Fibroblast of lung (primary cell): ENCODE results near the gene TNRC18.

Experiments used
- EZH2 ChIP-seq: IDR thresholded peaks from 2 replicates; pipeline ENCODE4 v1.5.1; 2012; ENCODE audit warnings: low read length, control low read depth, mild to moderate bottlenecking; ENCODE audit errors: missing control alignments
- TF ChIP-seq, protein P1 (sequence below), 2 donors: IDR thresholded peaks in 1 of 2; conservative IDR thresholded peaks in 1 of 2; 1 replicate in 1 of 2; 2 replicates in 1 of 2; pipeline ENCODE4 v1.5.1; 2011 to 2012; ENCODE audit warnings: low read length in 2 of 2, control low read depth in 1 of 2, inconsistent platforms in 1 of 2, low read depth in 1 of 2, mild to moderate bottlenecking in 1 of 2

DNA sequence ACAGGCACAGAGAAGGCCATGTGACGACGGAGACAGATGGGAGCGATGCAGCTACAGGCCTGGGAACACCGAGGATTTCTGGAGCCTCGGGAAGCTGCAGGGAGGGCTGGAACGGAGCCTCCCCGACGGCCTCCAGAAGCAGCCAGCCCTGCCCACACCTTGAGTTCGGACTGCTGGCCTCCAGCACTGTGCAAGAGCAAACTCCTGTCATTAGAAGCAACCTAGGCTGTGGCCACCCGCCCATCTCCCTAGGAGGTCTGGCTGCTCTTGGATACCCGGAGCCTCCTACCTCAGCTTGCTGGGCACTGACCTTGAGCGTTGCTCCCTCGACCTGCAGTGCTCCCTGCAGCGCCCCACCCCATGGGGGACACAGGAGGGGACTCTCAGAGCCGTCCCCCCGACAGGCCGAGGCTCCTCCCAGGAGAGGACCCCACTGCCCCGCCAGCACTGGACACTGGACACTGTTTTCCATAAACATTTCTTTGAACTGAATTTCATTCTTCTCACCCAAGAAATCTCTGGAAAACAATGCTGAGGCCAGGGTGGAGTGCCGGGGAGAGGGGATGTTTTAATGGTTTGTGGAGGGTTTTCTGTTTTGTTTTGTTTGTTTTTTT, 22.5 kb upstream of the TNRC18 start:
- TF ChIP-seq EZH2: no peak
- TF ChIP-seq, protein P1, sequence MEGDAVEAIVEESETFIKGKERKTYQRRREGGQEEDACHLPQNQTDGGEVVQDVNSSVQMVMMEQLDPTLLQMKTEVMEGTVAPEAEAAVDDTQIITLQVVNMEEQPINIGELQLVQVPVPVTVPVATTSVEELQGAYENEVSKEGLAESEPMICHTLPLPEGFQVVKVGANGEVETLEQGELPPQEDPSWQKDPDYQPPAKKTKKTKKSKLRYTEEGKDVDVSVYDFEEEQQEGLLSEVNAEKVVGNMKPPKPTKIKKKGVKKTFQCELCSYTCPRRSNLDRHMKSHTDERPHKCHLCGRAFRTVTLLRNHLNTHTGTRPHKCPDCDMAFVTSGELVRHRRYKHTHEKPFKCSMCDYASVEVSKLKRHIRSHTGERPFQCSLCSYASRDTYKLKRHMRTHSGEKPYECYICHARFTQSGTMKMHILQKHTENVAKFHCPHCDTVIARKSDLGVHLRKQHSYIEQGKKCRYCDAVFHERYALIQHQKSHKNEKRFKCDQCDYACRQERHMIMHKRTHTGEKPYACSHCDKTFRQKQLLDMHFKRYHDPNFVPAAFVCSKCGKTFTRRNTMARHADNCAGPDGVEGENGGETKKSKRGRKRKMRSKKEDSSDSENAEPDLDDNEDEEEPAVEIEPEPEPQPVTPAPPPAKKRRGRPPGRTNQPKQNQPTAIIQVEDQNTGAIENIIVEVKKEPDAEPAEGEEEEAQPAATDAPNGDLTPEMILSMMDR (conservative IDR thresholded peaks at IDR 0.05 in 1 of 2, IDR thresholded peaks at IDR 0.05 in 1 of 2; ENCODE audit: low read depth in 1 of 2, low read length in 2 of 2): no peak
